AG04450 (cell line): ENCODE measurements around the gene PPP2R2C. TPM values are rescaled to one million over a fixed set of nuclear protein-coding genes. Genes with fewer than 3 reads are reported as not detected.

Experiments used
- CTCF ChIA-PET: fragments of 300-600, 350-600 bp; formaldehyde crosslinking; extraction: SDS; loops from one replicate; lab custom pipeline; 2022; ENCODE audit warnings: antibody characterized with exemption, inconsistent platforms; lab: Charles Lee
- POLR2A ChIA-PET: fragments of 350-600 bp; formaldehyde crosslinking; extraction: SDS; loops from one replicate; lab custom pipeline; 2021; ENCODE audit warnings: antibody characterized with exemption, inconsistent platforms; lab: Yijun Ruan, JAX
- DNase-seq: peaks from one replicate; pipeline ENCODE4 v3.0.0-alpha.2; 2011; ENCODE audit warnings: low read depth, low spot score
- H3K27ac ChIP-seq: one replicate; pipeline ENCODE4 v1.5.1; 2012; ENCODE audit warnings: low read depth, low read length, control low read depth
- H3K27me3 ChIP-seq: one replicate; pipeline ENCODE4 v1.6.0; 2012; ENCODE audit warnings: low read length; ENCODE audit not compliant: control insufficient read depth, insufficient read depth
- H3K4me3 ChIP-seq: 2 replicates; pipeline ENCODE4 v1.5.1; 2011; ENCODE audit warnings: mild to moderate bottlenecking, low read depth, low read length, control low read depth
- H3K9me3 ChIP-seq: 2 replicates; pipeline ENCODE4 v1.5.1; 2012; ENCODE audit warnings: low read length; ENCODE audit not compliant: control insufficient read depth, insufficient read depth
- polyA plus RNA-seq: library from polyadenylated mRNA; depleted of rRNA; stranded (reverse); fragments of >200 nt; gene quantifications from 2 replicates; pipeline ENCODE4 v1.2.3, GENCODE V29; 2011
- TF ChIP-seq, protein P1 (sequence below): IDR thresholded peaks from 2 replicates; pipeline ENCODE4 v1.5.1; 2011; ENCODE audit warnings: low read depth, low read length, control low read depth, inconsistent platforms

The PPP2R2C gene
- polyA plus RNA-seq, 1 experiment: 0.07 TPM

DNA sequence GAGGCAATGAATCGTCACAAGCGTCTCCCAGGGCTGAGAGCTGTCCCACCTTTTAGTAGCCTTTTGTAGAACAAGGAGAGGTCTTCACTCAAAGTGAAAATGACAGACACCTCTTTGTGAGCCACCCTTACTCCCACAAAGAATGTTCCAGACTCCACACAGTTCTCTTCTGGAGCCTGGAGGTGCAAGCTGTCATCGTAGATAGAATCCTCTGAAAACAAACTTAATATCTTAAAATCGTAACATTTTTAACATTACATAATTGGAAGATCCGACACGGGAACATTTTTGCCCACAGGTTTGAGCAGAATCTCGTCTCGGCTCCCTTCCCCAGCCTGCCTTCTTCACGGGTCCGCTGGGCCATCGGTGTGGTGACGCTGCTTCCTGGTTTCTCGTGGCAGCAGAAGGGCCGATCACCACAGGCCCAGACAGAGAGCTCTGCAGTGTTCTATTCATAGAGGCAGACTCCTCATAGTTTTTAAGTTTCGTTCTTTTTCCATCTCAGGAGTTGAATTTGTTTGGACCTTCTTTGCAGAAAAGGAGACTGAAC, 175.1 kb downstream of the PPP2R2C start:
- TF ChIP-seq, protein P1, sequence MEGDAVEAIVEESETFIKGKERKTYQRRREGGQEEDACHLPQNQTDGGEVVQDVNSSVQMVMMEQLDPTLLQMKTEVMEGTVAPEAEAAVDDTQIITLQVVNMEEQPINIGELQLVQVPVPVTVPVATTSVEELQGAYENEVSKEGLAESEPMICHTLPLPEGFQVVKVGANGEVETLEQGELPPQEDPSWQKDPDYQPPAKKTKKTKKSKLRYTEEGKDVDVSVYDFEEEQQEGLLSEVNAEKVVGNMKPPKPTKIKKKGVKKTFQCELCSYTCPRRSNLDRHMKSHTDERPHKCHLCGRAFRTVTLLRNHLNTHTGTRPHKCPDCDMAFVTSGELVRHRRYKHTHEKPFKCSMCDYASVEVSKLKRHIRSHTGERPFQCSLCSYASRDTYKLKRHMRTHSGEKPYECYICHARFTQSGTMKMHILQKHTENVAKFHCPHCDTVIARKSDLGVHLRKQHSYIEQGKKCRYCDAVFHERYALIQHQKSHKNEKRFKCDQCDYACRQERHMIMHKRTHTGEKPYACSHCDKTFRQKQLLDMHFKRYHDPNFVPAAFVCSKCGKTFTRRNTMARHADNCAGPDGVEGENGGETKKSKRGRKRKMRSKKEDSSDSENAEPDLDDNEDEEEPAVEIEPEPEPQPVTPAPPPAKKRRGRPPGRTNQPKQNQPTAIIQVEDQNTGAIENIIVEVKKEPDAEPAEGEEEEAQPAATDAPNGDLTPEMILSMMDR: no peak
- DNase-seq: no peak
- H3K4me3 ChIP-seq: no peak overlapping the region
- peaks cover 10% of the 10 kb centered on the region; the same call in 1 of the 2 replicates for H3K9me3 ChIP-seq
- no peak overlapping the region for H3K27ac ChIP-seq
- ChIA-PET CTCF (no interaction called here), POLR2A (no interaction called here)
- no peaks in the 10 kb centered on the region for H3K27me3 ChIP-seq

DNA sequence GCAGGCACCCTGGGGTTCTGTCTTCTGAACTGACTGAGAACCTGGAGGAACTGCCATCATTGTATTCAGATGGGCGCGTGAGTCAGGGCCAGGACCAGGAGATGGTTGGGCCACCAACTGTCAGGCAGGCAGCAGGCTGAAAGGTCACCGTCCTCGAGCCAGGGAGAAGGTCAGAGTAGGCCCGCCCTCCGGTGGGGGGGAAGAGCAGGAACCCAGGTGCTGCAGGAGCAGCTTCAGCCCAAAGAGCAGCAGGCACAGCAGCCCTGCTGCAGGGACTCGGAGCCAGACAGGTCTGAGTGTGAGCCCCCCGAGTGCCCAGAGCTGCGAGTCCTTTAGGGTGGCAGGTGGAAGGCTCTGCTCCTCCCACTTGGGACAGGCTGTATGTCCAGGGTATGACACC, 176.4 kb downstream of the PPP2R2C start:
- no peak for DNase-seq
- ChIA-PET POLR2A (no interaction called here), CTCF (no interaction called here)
- no peak overlapping the region for H3K27ac ChIP-seq
- no peaks in the 10 kb centered on the region for H3K27me3 ChIP-seq
- no peak overlapping the region for H3K4me3 ChIP-seq
- TF ChIP-seq, protein P1: no peak
- no peaks in the 10 kb centered on the region; the same call in 1 of the 2 replicates for H3K9me3 ChIP-seq

DNA sequence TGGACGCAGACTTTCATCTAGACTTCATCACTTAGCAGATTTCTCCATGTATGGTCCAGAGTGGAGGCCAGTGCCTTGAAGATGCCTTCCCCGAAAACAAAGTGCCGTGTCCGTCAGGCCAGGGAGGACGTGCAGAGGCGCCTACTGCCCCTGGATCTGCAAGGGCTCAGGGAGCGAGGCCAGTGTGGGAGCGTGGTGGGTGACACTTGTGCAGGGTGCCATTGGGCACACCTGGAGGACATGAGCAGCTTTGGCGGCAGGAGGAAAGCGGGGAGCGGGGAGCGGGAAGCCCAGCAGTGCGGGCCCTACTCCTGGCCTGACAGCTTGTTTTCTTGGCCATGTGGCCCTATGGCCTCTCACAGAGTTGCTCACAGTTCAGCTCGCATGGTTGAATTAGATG, 176.9 kb downstream of the PPP2R2C start:
- ChIA-PET CTCF (interaction anchor here (2.0 kb wide), 1 partner anchor 45 kb away, joined by 5 read pairs; no protein-coding TSS in a partner anchor), POLR2A (no interaction called here)
- Histone ChIP-seq H3K27ac (no peak overlapping the region), H3K27me3 (no peaks in the 10 kb centered on the region), H3K4me3 (no peak overlapping the region), H3K9me3 (no peaks in the 10 kb centered on the region; the same call in 1 of the 2 replicates)
- DNase-seq: no peak
- TF ChIP-seq, protein P1: no peak

DNA sequence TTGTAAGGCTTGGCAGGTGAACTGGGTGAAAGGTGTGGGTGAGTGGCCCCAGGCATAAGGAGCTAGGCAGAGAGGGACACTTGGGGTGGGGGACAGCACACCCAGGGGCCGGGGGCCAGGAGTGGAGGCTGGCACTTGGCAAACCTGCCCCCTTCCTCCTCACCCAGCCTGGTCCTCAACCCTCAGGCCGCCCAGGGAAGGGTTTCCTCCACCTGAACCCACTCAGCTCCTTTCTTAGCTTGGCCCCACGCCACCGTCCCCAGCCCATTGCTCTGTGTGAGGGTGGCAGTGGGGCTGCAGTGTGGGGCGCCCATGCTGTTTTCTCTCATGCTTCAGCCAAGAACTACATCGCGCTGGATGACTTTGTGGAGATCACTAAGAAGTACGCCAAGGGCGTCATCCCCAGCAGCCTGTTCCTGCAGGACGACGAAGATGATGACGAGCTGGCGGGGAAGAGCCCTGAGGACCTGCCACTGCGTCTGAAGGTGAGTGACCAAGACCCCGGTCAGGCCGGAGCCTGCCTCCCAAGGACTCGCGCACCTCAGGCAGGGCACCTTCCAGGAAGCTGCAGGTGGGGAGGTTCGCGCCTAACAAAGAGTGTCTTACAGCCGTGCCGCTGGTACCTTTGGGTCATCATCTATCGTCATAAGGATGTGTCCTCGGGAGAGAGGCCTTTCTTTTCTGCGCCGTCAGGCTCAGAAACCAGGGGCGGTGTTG, 177.6 kb downstream of the PPP2R2C start:
- ChIA-PET CTCF (interaction anchor here (2.0 kb wide), 1 partner anchor 44 kb away, joined by 5 read pairs; no protein-coding TSS in a partner anchor), POLR2A (no interaction called here)
- H3K4me3 ChIP-seq: no peak overlapping the region
- no peaks in the 10 kb centered on the region for H3K27me3 ChIP-seq
- H3K27ac ChIP-seq: no peak overlapping the region
- DNase-seq: no peak
- TF ChIP-seq, protein P1: no peak
- no peaks in the 10 kb centered on the region; the same call in 1 of the 2 replicates for H3K9me3 ChIP-seq

DNA sequence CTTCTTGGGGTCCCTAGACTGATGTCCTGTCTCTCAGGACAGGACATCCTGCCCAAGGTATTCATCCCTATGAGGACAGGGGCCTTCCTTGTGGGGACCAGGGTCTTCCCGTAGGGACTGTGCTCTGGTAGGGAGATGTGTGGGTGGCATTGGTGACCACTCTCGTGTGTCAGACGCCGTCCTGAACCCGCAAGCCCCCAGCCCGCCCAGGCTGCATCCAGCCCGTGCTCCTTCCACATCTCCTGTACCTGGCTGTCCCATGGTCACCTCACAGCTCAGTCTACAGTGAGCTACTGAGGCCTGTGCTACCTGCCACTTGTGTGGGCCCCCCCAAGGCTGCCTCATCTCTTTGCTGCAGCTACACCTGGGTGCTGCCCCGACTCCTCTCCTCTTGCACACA, 178.8 kb downstream of the PPP2R2C start:
- ChIA-PET POLR2A (no interaction called here), CTCF (interaction anchor here (2.0 kb wide), 1 partner anchor 43 kb away, joined by 5 read pairs; no protein-coding TSS in a partner anchor)
- no peak overlapping the region for H3K4me3 ChIP-seq
- TF ChIP-seq, protein P1: no peak
- DNase-seq: no peak
- no peak overlapping the region for H3K27ac ChIP-seq
- H3K27me3 ChIP-seq: no peaks in the 10 kb centered on the region
- H3K9me3 ChIP-seq: no peaks in the 10 kb centered on the region; the same call in 1 of the 2 replicates
